SKM-1 treated with dmso at 0.1 percent for 144 hours (cell line): ENCODE data around the gene SNRNP35.
"Not testable (repeated sequence)": the region's sequence is repeated elsewhere in the genome, so short reads cannot be mapped to it uniquely, and the experiment has no call there.

ENCODE experiments used
- DNase-seq: peaks from one replicate; lab custom pipeline; 2025; ENCODE audit not compliant: unreplicated experiment; lab: John Stamatoyannopoulos, UW

The SNRNP35 gene

DNA sequence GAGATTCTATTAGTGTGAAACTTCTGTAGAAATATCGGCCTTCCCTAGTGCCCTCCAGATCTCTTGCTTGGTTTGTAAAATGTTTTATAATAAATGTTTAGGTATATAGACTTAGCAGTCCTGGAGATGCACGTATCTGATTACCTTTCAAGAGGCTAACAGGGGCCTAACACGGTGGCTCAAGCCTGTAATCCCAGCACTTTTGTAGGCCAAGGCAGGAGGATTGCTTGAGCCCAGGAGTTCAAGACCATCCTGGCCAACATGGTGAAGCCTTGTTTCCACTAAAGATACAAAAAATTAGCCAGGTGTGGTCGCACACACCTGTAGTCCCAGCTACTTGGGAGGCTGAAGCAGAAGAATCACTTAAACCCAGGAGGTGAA is 11.6 kb upstream of the SNRNP35 start:
- no peak for DNase-seq

DNA sequence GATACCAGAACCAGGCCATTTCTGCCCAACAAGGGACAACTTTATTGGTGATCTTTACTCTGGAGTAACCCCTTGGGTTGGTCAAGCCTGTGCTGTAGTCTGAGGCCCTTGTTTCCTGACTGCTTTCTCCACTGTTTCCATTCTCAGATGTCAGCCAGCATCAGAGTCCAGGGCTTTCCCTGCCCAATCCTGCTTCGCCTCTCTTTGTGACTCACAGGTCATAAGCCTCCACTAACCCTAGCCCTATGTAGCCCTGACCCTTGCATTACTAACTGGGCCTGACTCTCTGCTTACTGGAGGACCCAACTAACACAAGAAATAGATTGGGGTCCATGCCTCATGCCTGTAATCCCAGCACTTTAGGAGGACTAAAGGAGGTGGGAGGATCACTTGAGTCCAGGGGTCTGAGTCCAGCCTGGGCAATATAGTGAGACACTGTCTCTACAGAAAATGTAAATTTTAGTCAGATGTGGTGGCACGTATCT is 8.6 kb upstream of the SNRNP35 start:
- no peak for DNase-seq

GRCh38 chr12:123449856-123450255 is 8.1 kb upstream of the SNRNP35 start:
- DNase-seq, result no peak

DNA sequence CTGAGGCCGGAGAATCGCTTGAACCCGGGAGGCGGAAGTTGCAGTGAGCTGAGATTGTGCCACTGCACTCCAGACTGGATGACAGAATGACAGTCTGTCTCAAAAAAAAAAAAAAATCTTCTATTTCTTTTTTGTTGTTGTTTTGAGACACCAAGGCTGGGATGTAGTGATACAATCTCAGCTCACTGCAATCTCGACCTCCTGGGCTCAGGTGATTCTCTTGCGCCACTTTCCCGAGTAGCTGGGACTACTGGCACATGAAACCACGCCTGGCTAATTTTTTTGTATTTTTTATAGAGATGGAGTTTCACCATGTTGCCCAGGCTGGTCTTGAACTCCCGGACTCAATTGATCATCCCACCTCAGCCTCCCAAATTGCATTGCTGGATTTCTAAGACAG is 7.3 kb upstream of the SNRNP35 start:
- no peak for DNase-seq

DNA sequence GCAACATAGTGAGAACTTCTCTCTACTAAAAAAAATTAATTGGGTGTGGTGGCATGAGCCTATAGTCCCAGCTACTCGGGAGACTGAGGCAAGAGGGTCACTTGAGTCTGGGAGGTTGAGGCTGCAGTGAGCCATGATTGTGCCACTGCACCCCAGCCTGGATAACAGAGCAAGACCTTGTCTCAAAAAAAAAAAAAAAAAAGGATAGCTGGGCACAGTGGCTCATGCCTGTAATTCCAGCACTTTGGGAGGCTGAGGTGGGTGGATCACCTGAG is 5.7 kb upstream of the SNRNP35 start:
- DNase-seq, result not testable (repeated sequence)

- no peak for DNase-seq
Measured at GRCh38 chr12:123453165-123453564, 4.8 kb upstream of the SNRNP35 start.

DNA sequence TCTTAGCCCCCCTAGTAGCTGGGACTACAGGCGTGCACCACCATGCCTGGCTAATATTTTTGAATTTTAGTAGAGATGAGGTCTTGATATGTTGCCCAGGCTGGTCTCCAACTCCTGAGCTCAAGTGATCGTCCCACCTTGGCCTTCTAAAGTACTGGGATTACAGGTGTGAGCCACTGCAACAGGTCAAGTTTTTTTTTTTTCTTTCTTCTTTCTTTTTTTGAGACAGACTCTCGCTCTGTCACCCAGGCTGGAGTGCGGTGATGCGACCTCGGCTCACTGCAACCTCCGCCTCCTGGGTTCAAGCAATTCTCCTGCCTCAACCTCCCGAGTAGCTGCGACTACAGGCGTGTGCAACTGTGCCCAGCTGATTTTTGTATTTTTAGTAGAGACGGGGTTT is 5.2 kb downstream of the SNRNP35 start:
- DNase-seq, result not testable (repeated sequence)

DNA sequence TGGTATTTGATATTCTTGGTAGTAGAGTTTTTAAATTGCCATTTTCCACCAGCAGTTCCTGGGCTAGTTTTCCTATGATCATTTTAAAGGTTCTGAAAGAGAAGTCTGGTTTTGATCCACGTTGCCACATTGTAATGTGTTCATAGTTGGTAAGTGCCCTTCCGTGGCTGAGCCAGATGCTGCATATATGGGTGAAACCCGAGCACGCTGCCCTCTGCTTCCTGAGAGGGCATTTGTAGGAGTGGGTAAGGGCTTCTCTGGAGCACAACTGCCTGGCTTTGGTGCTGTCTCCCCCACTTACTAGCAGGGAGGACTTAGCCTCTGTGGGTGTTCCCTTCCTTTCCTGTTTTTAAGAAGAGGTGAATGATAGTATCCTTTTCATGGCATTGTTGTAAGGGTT is 7.1 kb downstream of the SNRNP35 start:
- no peak for DNase-seq

GRCh38 chr12:123468786-123469185 is 10.8 kb downstream of the SNRNP35 start:
- no peak for DNase-seq

GRCh38 chr12:123469978-123470377 is 12.0 kb downstream of the SNRNP35 start:
- no peak for DNase-seq

DNA sequence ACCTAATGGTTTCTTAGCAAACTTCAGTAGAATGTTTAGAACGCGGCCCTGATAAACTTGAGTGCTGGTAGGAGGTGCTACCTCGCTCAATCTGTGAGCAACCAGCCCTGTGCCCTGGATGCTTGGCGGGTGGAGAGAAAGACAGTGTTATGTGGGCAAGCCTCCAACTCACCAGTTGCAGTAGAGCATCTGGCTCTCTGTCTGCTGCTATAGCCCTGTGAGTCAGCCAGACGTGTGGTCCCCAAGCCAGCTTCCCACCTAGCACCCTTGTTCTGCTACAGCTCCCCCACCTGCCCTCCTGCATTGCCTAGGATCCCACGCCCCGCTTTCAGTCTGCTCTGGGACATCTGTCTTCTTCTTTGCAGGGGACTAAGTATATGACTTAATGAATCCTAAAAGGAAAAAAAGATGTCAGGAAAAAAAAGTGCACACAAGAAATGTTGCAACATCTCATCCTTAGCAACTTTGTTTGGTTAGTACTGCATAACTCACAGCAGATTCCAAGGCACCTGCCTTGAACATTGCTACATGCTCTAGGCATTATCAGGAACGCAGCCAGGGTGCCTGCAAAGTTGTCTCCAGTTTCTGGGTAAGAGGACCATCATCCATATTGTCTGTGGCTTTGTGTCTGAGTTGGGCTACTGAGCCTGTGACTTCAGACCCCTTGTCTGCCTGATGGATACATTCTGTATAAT is 13.6 kb downstream of the SNRNP35 start:
- DNase-seq, result no peak

GRCh38 chr12:123472438-123472849 is 14.5 kb downstream of the SNRNP35 start:
- DNase-seq, result no peak

DNA sequence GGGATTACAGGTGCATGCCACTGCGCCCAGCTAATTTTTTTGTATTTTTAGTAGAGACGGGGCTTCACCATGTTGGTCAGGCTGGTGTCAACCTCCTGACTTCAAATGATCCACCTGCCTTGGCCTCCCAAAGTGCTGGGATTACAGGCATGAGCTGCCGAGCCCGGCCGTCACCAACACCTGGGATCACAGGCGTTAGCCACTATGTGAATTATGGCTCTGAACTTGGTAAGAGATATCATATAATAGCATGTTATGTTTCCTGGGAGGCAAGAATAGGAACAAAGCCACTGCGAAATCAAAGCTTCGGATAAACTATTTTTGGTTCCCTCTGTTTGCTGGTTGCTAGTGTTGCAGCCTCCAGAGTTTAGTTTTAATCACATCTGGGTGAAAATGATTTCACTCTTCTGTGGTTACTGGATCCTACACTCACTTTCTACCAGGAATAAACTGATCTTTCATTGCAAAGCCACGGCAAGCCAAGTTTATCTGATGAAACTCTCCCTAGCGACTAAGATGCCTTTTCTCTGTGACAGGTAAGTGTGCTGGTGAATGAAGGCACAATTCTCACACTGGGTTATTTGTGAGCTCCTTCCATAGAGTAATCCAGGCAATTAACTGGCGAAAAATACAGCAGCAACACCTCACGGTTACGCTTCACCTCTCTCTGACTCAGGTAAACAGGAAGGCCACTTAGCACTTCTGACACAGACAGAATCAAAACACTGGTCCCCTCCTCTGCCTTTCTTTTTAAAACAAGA is 16.7 kb downstream of the SNRNP35 start:
- DNase-seq, result no peak

DNA sequence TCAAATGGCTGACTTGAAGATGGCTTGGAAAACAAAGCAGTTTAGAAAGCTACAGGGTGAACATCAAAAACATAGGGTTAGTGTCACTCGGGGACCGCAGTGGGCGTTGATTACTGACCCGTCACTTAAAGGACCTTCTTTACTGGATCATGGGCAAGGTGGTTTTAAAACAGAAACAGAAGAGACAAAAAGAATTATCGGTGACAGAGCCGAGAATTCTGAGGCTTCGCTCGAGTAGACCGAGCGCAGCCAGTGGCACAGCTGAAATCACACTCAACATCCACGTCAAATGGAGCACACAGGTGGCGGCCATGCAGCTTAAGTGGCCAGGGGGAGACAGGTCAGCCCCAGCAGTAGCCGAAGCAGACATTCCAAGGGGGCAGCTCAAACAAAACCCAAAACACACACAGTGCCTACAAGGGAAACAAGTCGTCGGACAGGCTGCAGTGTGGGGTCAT is 17.3 kb downstream of the SNRNP35 start:
- DNase-seq, result no peak

GRCh38 chr12:123478069-123478468 is 20.1 kb downstream of the SNRNP35 start:
- DNase-seq, result no peak

- no peak for DNase-seq
Measured at GRCh38 chr12:123478762-123479161, 20.8 kb downstream of the SNRNP35 start.

DNA sequence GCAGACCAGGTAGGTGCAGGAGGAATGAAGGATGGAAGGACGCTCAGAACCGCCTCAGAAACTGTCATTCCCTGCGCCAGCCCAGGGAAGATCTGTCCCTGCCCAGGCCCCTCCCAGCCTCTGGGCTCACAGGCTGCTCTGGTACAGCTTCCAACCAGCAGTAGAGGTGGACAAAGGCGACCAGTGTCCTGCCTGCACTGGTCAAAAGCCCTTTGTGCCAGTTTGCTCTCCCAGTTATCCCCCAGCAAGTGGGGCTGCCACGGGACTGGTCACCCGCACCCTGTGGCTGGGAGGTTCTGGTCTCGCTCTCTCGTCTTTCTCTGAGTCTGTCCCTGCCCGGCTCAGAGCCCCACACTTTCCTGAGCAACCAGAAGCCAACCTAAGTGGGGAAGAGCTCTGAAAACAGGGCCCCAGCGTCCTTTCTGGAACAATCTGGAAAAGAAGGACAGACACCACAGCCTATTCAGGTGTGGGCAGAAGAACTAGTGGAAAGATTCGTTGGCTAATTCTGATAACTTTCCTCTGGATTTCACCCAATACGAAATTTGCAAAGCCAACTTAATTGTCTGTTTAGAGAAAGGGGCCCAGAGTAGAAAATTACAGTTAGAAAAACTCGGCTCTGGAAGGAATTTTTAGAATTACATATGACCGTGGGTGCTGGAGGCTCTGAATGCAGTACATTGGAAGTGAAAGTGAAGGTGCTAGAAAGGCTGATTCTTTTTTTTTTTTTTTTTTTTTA is 21.7 kb downstream of the SNRNP35 start:
- no peak for DNase-seq

DNA sequence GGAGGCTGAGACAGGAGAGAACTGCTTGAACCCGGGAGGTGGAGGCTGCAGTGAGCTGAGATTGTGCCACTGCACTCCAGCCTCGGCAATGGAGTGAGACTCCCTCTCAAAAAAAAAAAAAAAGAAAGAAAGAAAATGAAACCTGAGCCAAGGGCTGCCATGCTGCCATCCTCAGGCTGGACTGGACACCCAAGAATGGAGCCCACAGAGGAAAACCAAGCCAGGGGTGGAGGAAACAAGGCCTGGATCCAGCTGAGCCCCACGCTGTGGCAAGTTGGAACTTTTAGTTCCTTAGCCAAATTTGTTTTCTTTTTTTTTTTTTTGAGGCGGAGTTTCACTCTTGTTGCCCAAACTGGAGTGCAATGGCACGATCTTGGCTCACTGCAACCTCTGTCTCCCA is 23.3 kb downstream of the SNRNP35 start:
- DNase-seq, result not testable (repeated sequence)

- no peak for DNase-seq
Measured at GRCh38 chr12:123482876-123483275, 24.9 kb downstream of the SNRNP35 start.

GRCh38 chr12:123483602-123484248 is 25.8 kb downstream of the SNRNP35 start:
- no peak for DNase-seq

GRCh38 chr12:123485756-123486155 is 27.8 kb downstream of the SNRNP35 start:
- no peak for DNase-seq
